Loucy (cell line): Measurements from ENCODE around the gene ATP5MC2.
"Not testable (repeated sequence)": the region's sequence is repeated elsewhere in the genome, so short reads cannot be mapped to it uniquely, and the experiment has no call there.

ENCODE experiments used
- H2AFZ ChIP-seq: fragments of 200-600 bp; sonication (generic); 2 replicates; pipeline ENCODE4 v1.6.0; 2016; ENCODE audit warnings: antibody characterized with exemption, mild to moderate bottlenecking, low read length, moderate library complexity
- H3F3A ChIP-seq: fragments of 200-600 bp; 2 replicates; pipeline ENCODE4 v1.6.0; 2016; ENCODE audit warnings: antibody characterized with exemption, low read depth, mild to moderate bottlenecking
- H3K27me3 ChIP-seq: fragments of 200-600 bp; sonication (generic); 2 replicates; pipeline ENCODE4 v1.6.1; 2014; ENCODE audit warnings: low read length, mild to moderate bottlenecking; ENCODE audit not compliant: insufficient read depth, poor library complexity, severe bottlenecking
- H3K36me3 ChIP-seq: fragments of 200-600 bp; sonication (generic); 2 replicates; pipeline ENCODE4 v1.6.1; 2016; ENCODE audit warnings: low read length; ENCODE audit not compliant: insufficient read depth
- H3K4me1 ChIP-seq: fragments of 200-600 bp; sonication (generic); 2 replicates; pipeline ENCODE4 v1.5.1; 2014; ENCODE audit warnings: low read length, mild to moderate bottlenecking; ENCODE audit not compliant: insufficient read depth, poor library complexity, severe bottlenecking
- H3K4me2 ChIP-seq: fragments of 200-600 bp; sonication (generic); 2 replicates; pipeline ENCODE4 v1.6.0; 2014; ENCODE audit warnings: antibody characterized with exemption, low read length, low read depth, mild to moderate bottlenecking; ENCODE audit not compliant: poor library complexity, severe bottlenecking
- H3K4me3 ChIP-seq: fragments of 200-600 bp; sonication (generic); 2 replicates; pipeline ENCODE4 v1.5.1; 2014; ENCODE audit warnings: low read length, mild to moderate bottlenecking, mixed read lengths; ENCODE audit not compliant: poor library complexity, severe bottlenecking
- H3K79me2 ChIP-seq: fragments of 200-600 bp; sonication (generic); 2 replicates; pipeline ENCODE4 v1.6.1; 2014; ENCODE audit warnings: low read length; ENCODE audit not compliant: insufficient read depth
- H3K9ac ChIP-seq: fragments of 200-600 bp; sonication (generic); 2 replicates; pipeline ENCODE4 v1.6.0; 2014; ENCODE audit warnings: mild to moderate bottlenecking, low read depth, low read length, moderate library complexity; ENCODE audit not compliant: poor library complexity, severe bottlenecking
- H3K9me2 ChIP-seq: fragments of 200-600 bp; sonication (generic); replicated peaks from 2 replicates; pipeline ENCODE4 v1.6.1; 2016; ENCODE audit warnings: low read depth, low read length, mixed read lengths
- H3K9me3 ChIP-seq: fragments of 200-600 bp; sonication (generic); 2 replicates; pipeline ENCODE4 v1.6.1; 2014; ENCODE audit warnings: mild to moderate bottlenecking, antibody characterized with exemption, low read length, low read depth; ENCODE audit not compliant: insufficient read depth
- H4K20me1 ChIP-seq: fragments of 200-600 bp; sonication (generic); 2 replicates; pipeline ENCODE4 v1.6.0; 2014; ENCODE audit warnings: antibody characterized with exemption, low read length, mild to moderate bottlenecking; ENCODE audit not compliant: insufficient read depth, poor library complexity, severe bottlenecking
- CTCF ChIP-seq: fragments of 200-600 bp; sonication (generic); conservative IDR thresholded peaks from 2 replicates; pipeline ENCODE4 v1.5.1; 2014; ENCODE audit warnings: mild to moderate bottlenecking, antibody characterized with exemption, low read length
- EZH2phosphoT487 ChIP-seq: fragments of 200-600 bp; IDR thresholded peaks from 2 replicates; pipeline ENCODE4 v1.6.1; 2018; ENCODE audit warnings: antibody characterized with exemption, mild to moderate bottlenecking, moderate library complexity, borderline replicate concordance

Gene ATP5MC2

GRCh38 chr12:53683494-53683893, 7.6 kb upstream of the ATP5MC2 start:
- Histone ChIP-seq H3K36me3 (no peaks in the 10 kb centered on the region), H3K79me2 (no peaks in the 10 kb centered on the region), H3K4me1 (no peaks in the 10 kb centered on the region), H2AFZ (no peak overlapping the region), H3K4me3 (no peak overlapping the region), H3K9me2 (no peaks in the 10 kb centered on the region), H4K20me1 (no peaks in the 10 kb centered on the region), H3K27me3 (no peaks in the 10 kb centered on the region), H3K4me2 (no peak overlapping the region), H3K9me3 (no peaks in the 10 kb centered on the region), H3F3A (no peaks in the 10 kb centered on the region), H3K9ac (no peak overlapping the region)
- no peak for TF ChIP-seq CTCF

- not testable (repeated sequence) for H3K36me3 ChIP-seq, H3F3A ChIP-seq, H3K9me3 ChIP-seq, H3K79me2 ChIP-seq, H4K20me1 ChIP-seq, H2AFZ ChIP-seq, H3K4me2 ChIP-seq, H3K4me3 ChIP-seq, H3K9me2 ChIP-seq, H3K27me3 ChIP-seq, H3K9ac ChIP-seq, H3K4me1 ChIP-seq
Observed at GRCh38 chr12:53680061-53680460, 4.2 kb upstream of the ATP5MC2 start.

- peaks cover 21% of the 10 kb centered on the region for H3K4me1 ChIP-seq
- H3K4me2 ChIP-seq = no peak overlapping the region
- no peak for TF ChIP-seq CTCF
- TF ChIP-seq EZH2phosphoT487 = no peak
- H3K9me3 ChIP-seq = no peaks in the 10 kb centered on the region
- no peak overlapping the region for H3K9ac ChIP-seq
- no peaks in the 10 kb centered on the region; the same call in 1 of the 2 replicates for H3K36me3 ChIP-seq
- no peaks in the 10 kb centered on the region for H4K20me1 ChIP-seq
- H3K4me3 ChIP-seq = no peak overlapping the region
- no peaks in the 10 kb centered on the region for H3F3A ChIP-seq
- H3K9me2 ChIP-seq = no peaks in the 10 kb centered on the region
- H2AFZ ChIP-seq = peak overlapping the region; percentile 32
- peaks cover 30% of the 10 kb centered on the region for H3K79me2 ChIP-seq
- H3K27me3 ChIP-seq = no peaks in the 10 kb centered on the region
Observed at GRCh38 chr12:53677800-53678148, 1.9 kb upstream of the ATP5MC2 start.

- Histone ChIP-seq H3F3A (no peaks in the 10 kb centered on the region), H3K27me3 (no peaks in the 10 kb centered on the region), H3K9me2 (no peaks in the 10 kb centered on the region), H2AFZ (peak overlapping the region; percentile 95), H3K36me3 (peaks cover 6% of the 10 kb centered on the region; the same call in 1 of the 2 replicates), H3K9ac (no peak overlapping the region), H3K79me2 (peaks cover 36% of the 10 kb centered on the region), H4K20me1 (no peaks in the 10 kb centered on the region), H3K4me3 (no peak overlapping the region), H3K4me2 (no peak overlapping the region), H3K9me3 (no peaks in the 10 kb centered on the region), H3K4me1 (peaks cover 27% of the 10 kb centered on the region)
- TF ChIP-seq EZH2phosphoT487 = no peak
- no peak for TF ChIP-seq CTCF
Observed at GRCh38 chr12:53677016-53677799, 1.3 kb upstream of the ATP5MC2 start.
